ENCODE measurements around the gene CEP120.
"Not testable (repeated sequence)": the region's sequence is repeated elsewhere in the genome, so short reads cannot be mapped to it uniquely, and the experiment has no call there.

The CEP120 gene

DNA sequence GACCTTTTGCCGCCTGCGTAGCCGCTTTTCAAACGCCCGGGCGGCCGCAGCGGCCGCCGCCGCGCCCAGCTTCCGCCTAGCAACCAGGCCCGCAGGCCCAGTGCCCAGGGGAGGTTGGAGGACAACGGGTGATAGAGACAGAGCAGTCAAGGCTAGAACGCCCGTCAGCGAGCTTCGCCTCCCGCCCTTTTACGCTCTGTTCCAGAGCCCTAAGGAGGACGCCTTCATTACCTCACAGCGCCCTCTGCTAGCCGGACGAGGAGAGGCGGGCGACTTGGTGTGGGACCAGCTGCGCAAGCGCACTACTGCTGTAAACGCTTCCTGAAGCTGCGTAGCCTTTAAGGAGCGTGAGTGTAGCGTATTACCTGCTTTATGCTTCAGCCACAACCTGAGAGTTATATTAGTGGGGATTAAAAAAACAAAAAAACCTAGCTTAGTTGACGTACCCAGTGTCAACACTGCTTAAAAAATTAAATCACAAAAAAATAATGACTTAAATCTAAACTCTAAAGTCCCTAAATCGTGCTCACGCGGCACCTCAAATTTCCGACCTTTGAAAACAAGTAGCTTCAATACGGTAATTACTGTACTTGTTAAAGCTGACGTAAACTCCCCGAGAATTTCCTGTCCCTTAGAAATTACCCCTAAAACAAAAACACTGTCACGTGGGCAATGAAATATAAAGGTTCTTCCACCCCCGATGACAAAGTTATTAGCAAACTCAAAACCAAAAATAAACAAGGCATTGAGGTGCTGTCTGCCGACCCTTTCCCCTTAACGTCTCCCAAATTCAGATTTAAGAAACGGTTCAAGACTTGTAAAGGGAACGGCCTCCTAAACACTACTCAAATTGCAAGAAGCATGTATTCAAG lies at the start of gene CEP120:
Gene CEP120, minus strand, starts transcription at position 126 of the 872 bp plus-strand sequence. CDS start 405 bp downstream, outside the sequence.
- peak; percentile 95 for DNase-seq (ENCODE audit: low read depth)

DNA sequence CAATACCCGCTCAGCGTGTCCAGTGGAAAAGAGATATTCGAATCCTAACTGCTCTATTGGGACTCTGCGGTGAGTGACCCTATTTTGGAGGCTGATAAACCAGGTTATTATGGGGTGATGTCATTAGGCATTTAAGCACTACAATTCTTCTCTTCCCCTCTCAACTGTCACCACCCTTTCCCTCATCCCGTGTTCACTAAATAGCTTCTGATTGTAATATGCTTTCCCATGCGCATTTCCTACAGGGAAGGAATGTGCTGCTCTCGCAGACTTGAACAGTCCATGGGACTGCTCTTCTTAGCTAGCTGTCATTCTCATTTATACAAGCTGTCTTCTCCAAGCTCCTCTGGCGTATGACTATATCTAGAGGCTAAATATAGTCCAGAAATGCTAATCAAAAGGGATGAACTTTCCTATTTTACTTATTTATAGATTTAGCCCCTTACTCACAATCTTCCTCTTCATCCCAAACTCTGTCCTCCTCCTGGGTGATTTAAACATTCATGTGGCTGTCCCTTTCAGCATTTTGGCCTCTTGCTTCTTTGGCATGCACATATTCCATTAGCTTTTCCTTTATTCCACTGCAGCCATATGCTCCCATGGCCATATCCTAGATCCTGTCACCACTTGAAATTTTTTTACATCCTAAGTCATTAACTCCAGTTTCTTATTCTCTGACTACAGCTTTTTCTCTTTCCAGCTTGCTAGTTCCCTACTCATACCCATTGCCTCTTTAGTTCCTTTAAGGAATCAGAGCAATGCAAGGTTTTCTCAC lies 49.1 kb upstream of the CEP120 start:
- no peak for DNase-seq (ENCODE audit: low read depth)

DNA sequence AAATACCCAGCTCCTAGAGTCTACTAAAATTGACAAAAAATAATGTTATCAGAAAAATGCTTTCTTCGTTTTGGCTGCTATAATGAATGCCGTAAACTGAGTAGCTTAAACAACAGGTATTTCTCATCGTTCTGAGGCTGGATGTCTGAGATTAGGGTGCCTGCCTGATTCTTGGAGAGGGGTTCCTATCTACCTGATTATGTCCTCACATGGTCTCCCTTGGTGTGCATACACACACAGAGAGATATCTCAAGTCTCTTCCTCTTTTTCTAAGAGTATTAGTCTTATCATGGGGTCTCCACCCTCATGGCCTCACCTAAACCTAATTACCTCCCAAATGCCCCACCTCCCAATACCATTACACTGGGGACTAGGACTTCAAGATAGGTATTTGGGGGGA lies 48.2 kb upstream of the CEP120 start:
- no peak for DNase-seq (ENCODE audit: low read depth)

DNA sequence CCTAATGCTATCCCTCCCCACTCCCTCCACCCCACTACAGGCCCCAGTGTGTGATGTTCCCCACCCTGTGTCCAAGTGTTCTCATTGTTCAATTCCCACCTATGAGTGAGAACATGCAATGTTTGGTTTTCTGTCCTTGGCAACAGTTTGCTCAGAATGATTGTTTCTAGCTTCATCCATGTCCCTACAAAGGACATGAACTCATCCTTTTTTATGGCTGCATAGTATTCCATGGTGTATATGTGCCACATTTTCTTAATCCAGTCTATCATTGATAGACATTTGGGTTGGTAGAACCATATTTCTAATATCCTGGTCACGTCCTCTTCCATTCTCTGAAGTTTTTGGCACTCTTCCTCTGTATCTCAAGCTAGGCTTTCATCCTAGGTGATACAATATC lies 43.6 kb upstream of the CEP120 start:
- DNase-seq (ENCODE audit: low read depth), result not testable (repeated sequence)

DNA sequence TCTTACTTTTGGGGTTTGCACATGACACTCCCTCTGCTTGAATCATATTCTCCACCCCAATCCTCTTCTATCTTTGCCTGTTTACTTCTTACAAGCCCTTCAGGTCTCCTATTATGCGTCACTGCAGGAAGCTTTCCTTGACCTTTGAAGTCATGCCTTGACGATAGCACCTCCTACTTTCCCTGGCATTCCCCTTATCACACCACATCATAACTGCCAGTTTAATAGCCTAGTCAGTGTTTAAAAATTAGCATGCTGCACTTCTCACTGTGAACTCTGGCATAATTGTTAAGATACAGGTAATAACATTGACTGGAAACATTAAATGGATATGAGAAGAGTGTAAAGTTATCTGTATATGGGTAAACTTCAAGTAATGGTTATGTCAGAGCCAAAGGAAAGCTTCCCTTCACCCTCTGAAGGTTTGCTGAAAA lies 37.1 kb upstream of the CEP120 start:
- peak; percentile 24 for DNase-seq (ENCODE audit: low read depth)

DNA sequence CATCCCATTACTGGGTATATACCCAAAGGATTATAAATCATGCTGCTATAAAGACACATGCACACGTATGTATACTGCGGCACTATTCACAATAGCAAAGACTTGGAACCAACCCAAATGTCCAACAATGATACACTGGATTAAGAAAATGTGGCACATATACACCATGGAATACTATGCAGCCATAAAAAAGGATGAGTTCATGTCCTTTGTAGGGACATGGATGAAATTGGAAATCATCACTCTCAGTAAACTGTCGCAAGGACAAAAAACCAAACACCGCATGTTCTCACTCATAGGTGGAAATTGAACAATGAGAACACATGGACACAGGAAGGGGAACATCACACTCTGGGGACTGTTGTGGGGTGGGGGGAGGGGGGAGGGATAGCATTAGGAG lies 35.8 kb upstream of the CEP120 start:
- DNase-seq (ENCODE audit: low read depth), result not testable (repeated sequence)

DNA sequence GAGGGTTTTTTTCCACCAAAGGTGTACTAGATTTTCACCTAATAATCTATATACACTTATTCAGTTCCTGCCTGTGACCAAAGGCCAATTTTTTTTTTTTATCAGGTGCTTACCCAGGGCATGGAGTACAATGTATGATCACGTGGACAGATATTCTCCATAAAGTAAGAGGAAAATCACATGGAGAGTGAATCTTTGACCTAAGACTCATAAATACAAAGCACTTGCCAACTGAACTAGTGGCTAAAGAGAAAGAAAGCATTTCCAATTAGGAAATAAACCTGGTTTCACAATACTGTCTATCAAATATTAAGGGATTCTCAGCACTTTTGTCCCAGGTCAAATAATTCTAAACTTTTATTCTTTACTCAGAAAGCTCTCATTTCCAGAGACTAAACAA lies 33.0 kb upstream of the CEP120 start:
- no peak for DNase-seq (ENCODE audit: low read depth)

DNA sequence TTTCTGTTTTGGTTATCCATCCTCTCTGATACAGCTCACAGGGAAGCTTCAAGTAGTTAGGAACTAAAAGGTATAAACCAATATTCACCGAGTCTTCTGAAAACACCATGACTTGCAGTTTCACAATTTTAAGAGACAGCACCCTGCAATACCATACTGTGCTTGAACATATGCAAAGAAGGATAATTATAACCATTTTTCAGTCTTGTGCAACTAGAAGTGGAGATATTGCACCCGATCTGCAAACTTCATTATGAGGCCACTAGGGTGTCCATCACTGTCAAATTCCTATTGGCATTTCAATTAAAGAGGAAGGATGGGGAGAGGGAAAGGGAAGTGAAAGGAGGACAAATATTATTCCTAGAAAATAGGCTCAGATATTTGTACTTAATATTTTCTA lies 32.4 kb upstream of the CEP120 start:
- no peak for DNase-seq (ENCODE audit: low read depth)

DNA sequence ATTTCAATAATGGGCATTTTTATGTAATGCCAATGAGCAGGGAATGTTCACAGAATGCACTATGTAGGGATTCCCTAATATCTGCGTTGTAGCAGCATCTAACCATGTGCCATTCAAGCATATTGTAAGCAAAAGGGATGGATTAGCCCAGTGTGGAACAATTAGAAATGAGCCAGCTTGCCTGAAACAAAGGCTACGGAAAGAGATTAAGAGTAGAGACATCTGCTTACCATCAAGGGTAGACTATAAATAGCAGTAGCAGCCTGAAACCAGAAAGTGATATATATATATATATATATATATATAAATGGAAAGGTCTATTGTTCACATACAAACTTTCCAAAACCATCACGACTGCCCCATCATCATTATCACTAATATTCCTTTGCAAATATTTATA lies 31.9 kb upstream of the CEP120 start:
- DNase-seq (ENCODE audit: low read depth), result no peak

DNA sequence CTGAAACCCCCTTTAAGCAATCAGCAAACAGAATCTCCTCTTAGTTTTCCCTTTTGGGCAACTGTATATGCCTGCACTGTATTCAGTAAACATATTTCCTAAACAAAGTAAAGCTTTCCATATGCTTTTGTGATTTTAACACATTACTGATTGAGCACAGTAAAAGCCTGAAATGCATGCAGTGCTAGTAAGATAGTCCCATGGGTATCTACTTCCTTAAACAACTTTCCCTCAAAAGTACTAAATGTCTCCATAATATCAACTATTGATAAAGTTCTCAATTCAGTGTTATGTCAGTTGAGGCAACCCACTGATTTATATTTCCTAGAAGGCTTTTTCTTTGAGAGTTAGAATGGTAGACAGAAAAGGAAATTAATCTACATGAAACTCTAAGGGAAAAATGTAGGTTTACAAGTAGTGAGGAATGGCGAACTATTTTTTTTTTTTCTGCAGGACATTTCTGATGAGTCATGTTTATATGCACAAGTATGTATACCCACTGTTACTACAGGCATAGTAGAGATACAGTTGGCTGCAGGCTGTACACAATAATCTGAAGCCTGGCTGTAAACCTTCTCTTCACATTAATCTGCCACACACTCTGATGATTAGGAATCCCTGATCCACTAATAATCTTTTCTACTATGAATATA lies 31.2 kb upstream of the CEP120 start:
- DNase-seq (ENCODE audit: low read depth), result no peak

DNA sequence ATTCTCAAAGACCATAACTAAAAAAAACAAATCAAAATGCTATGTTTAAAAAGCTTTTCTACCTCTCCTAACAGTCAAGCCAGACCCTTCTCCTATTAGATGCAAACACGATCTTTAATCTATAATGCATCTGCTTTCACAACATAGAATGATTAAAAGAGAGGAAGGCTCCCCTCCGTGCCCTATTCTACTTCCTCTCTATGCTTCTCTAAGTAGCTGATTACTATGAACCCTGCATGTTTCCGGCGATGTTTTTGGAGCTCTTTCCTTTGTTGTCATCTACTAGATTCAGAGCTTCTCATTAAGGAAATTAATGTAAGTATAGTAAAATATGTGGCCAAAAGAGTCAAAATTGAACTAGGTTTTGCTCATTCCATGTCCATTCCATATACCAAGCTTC lies 29.2 kb upstream of the CEP120 start:
- DNase-seq (ENCODE audit: low read depth), result no peak

DNA sequence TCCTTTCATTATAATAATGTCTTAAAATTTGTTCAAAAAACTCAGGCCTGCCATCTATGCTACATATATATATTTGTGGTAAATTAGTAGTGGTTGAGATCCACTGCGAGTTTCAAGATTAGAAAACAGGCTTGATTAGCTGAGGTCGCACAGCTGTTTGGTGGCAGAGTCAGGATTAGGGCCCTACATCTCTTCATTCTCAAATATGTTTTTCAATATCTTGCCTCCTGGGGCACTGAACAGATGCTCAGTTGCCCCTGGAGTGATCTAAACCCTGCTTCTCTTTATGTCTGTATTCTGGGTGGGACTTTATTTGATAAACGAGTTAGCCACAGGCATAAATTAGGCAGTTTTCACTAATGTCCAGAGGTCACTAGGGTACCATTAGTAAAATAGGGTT lies 27.8 kb upstream of the CEP120 start:
- no peak for DNase-seq (ENCODE audit: low read depth)

DNA sequence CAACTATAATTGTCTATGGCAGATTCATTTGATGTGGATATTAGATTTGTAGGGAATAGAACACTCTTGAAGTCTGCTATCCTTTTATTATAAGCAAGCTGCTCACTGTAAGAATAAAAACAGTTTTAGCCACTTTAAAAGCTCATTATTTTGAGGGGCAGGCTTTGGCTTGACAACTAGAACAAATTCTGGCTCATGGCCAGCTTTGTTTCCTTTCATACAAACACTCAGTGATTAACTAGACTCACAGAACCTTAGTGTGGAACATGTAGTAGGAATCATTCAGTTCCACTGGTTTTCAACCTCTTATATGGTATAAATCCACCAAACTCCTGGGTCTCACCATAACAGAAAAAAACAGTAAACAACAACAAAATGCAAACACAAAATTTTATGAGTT lies 27.4 kb upstream of the CEP120 start:
- DNase-seq (ENCODE audit: low read depth), result no peak

DNA sequence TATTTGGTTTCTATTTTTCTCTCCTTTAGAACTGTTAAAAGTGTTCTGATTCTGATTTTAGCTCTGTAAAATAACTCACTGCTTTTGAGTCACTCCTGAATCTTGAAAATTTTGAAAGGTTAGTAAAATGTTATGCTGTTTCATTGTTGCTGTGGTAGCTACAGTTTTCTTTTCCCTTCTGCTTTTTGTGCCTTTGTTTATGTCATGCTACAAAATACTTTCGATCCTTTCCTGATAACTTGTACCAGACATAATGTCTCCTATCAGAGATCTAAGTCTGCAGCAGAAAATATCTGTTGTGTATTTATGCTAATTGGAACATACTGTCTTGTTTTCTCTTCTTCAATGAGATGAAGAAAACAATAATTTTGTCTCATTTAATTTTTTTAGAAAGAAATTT lies 26.9 kb upstream of the CEP120 start:
- no peak for DNase-seq (ENCODE audit: low read depth)

DNA sequence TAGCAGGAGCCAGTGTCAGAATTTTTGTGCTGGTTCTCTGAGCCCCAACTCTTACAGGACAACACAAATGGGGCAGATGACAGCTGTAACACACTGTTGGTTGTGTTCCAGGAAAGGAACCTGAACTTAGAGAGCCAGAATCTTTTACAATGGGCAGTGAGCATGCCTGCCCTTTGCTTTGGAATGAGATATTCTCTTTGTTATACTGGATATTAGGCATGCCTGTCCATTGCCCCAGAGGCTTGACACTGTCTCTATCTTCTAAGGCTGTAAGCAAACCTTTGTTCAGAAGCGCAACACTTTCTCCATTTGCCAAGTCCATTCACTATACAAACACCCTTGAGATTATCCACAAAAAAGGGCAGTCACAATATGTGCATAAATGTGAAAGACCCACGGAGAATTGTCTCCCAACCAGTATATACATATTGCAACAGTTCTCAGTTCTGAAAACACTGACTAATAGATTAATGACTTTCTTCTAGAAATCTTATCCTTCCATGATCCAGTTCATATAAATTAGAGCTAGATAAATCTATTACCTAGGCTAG lies 26.3 kb upstream of the CEP120 start:
- no peak for DNase-seq (ENCODE audit: low read depth)

DNA sequence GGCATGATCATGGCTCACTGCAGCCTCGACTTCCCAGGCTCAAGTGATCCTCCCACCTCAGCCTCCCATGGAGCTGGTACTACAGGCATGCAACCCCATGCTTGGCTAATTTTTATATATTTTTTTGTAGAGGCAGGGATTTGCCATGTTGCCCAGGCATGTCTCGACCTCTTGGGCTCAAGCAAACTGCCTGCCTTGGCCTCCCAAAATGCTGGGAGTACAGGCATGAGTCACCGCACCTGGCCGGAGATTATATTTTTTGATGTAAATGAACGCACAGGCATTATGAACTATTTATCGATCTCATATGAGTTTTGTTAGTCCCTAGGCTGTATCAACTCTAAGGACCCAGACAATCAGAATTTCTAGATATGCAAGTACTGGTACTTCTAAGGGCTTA lies 25.5 kb upstream of the CEP120 start:
- DNase-seq (ENCODE audit: low read depth), result no peak

DNA sequence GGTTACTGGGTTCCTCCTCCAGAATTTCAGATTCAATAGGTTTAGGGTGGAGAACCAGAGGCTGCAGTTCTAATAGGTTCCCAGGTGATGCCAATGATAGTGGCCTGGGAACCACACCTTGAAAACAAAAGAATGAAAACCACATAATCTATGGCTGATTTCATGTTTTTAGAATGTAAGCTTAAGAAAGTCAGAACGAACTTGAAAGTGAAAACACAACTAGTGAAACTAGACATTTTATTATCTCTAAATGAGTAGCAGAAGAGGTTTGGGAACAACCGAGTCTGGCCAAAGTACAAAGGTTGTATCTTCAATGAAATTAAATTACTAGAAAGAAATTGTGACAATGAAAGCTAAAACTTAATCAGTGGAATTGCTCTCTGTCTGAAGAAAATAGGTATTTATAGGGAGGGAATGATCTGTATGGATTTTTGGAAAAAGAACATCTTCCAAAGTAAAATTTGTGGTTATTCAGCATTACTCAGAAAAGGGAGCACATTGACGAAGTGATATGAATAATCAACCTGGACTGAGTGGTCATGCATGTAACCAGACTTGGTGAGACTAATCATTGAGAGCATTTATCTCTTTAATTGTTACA lies 24.9 kb upstream of the CEP120 start:
- no peak for DNase-seq (ENCODE audit: low read depth)

DNA sequence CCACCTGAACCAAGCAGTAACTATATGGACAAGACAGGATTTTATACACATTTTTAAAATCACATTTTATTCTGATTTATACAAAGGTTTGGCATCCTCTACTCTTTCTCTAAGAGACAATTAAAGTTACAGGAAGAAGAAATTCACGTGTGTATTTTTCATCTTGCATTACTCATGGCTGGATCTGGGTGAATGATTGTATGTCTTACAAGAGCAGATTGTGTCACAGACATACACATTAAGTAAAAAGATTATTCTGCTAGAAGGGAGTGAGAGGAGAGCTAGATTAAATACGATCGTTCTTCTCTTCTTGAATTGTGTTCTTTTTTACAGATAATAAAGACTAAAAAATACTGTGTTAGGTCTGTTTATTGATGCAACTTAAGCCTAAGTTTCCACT lies 20.8 kb upstream of the CEP120 start:
- DNase-seq (ENCODE audit: low read depth), result no peak

DNA sequence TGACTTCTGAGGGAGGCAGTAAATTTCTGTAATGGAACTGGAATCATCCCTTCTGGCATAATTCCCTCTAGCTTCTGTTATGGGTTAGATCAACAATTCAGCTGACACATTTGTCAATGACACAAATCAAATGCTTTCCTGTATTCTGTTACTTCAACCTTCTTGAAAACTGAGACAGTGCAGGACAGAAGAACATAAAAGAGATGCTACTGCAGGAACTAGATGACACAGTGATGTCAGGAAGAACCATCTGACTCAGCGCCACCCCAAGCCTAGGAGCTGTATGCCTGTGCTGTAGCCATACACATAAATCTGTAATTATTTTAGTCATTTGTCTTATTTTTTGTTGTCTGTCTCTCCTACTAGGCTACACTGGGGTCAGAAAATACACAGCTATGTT lies 18.2 kb upstream of the CEP120 start:
- no peak for DNase-seq (ENCODE audit: low read depth)

DNA sequence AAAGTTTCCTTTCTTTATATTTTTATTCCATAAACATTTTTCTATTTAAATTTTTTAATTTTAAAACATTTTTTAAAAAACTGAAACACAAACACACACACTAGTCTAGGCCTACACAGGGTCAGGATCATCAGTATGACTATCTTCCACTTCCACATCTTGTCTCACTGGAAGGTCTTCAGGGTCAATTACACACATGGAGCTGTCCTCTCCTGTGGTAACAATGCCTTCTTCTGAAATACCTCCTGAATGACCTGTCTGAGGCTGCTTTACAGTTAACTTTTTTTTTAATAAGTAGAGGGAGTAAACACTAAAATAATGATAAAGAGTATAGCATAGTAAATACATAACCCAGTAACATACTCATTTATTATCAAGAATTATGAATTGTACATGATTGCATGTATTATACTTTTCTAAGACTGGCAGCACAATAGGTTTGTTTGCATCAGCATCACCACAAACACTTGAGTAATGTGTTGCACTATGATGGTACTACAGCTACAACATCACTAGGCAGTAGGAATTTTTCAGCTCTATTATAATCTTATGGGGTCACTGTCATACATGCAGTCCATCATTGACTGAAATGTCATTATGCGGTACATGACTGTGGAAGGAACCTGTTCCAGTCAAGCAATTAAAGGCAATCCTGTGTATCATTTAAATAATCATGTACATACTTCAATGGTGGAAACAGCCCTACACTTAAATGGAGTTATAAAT lies 17.4 kb upstream of the CEP120 start:
- no peak for DNase-seq (ENCODE audit: low read depth)

DNA sequence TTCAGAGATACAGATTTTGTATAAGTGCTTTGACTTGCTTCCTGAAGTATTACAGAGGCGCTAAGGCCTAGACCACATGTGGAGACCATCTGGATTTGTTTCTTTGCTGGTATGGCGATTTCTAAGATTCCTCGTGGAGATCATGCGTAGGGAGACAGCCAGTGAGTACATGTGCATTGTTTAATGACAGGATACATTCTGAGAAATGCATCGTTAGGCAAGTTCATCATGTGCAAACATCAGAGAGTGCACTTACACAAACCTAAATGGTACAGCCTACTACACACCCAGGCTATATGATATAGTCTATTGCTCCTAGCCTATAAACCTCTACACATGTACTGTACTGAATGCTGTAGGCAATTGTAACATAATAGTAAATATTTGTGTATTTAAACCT lies 16.5 kb upstream of the CEP120 start:
- DNase-seq (ENCODE audit: low read depth), result no peak
